IMR-90 (cell line): ENCODE measurements around the gene ZNF654. TPM values are rescaled to one million over a fixed set of nuclear protein-coding genes. Genes with fewer than 3 reads are reported as not detected.

Experiments used
- ATAC-seq: fragments of 200-7000 bp; cut with Tn5 transposase; 2 replicates; pipeline ENCODE4 v1.9.1; 2020; ENCODE audit warnings: low read depth, mild to moderate bottlenecking, moderate library complexity
- BruUV-seq: library from RNA; stranded (reverse); fragments of 400-500 nt; replicated peaks from 2 replicates; lab custom pipeline; 2021; lab: Mats Ljungman, UMichigan
- CTCF ChIA-PET: fragments of 300-600 bp; formaldehyde crosslinking; extraction: SDS; loops from one replicate; lab custom pipeline; 2021; ENCODE audit warnings: antibody characterized with exemption; lab: Yijun Ruan, JAX
- POLR2A ChIA-PET: fragments of 300-600 bp; sonication (Branson Sonifier 250); formaldehyde crosslinking; loops from one replicate; lab custom pipeline; 2022; ENCODE audit warnings: antibody characterized with exemption; ENCODE audit not compliant: unreplicated experiment; lab: Charles Lee
- DNase-seq: peaks from one replicate; pipeline ENCODE4 v3.0.0; 2013
- H2AFZ ChIP-seq: replicated peaks from 2 replicates; pipeline ENCODE3; 2013; ENCODE audit warnings: low read length, mild to moderate bottlenecking; ENCODE audit not compliant: poor library complexity
- H2AK5ac ChIP-seq: 2 replicates; pipeline ENCODE4 v1.6.1; 2013; ENCODE audit warnings: low read depth, low read length, inconsistent platforms
- H2AK9ac ChIP-seq: replicated peaks from 2 replicates; pipeline ENCODE3; 2013; ENCODE audit warnings: mild to moderate bottlenecking, low read depth, low read length, moderate library complexity; ENCODE audit not compliant: poor library complexity
- H2BK120ac ChIP-seq: 2 replicates; pipeline ENCODE4 v1.6.1; 2013; ENCODE audit warnings: low read depth, low read length, inconsistent platforms
- H2BK15ac ChIP-seq: 3 replicates; pipeline ENCODE4 v1.6.1; 2013; ENCODE audit warnings: low read depth, low read length, inconsistent platforms
- H2BK20ac ChIP-seq: 2 replicates; pipeline ENCODE4 v1.6.1; 2013; ENCODE audit warnings: low read depth, mild to moderate bottlenecking, inconsistent platforms, low read length, moderate library complexity
- H2BK5ac ChIP-seq: 2 replicates; pipeline ENCODE4 v1.6.1; 2013; ENCODE audit warnings: mild to moderate bottlenecking, low read depth, low read length, inconsistent platforms; ENCODE audit not compliant: poor library complexity, severe bottlenecking
- H3K14ac ChIP-seq: replicated peaks from 2 replicates; pipeline ENCODE4 v1.6.1; 2013; ENCODE audit warnings: low read depth, low read length, inconsistent platforms
- H3K18ac ChIP-seq: 2 replicates; pipeline ENCODE4 v1.6.1; 2013; ENCODE audit warnings: low read depth, low read length, control low read depth
- H3K23ac ChIP-seq: 2 replicates; pipeline ENCODE4 v1.6.1; 2013; ENCODE audit warnings: low read depth, low read length, inconsistent platforms
- H3K27ac ChIP-seq: 2 replicates; pipeline ENCODE4 v1.5.1; 2013; ENCODE audit warnings: mild to moderate bottlenecking, control low read depth, low read length; ENCODE audit not compliant: insufficient read depth
- H3K27me3 ChIP-seq: 2 replicates; pipeline ENCODE4 v1.6.1; 2013; ENCODE audit warnings: low read length; ENCODE audit not compliant: control insufficient read depth, insufficient read depth
- H3K36me3 ChIP-seq: 2 replicates; pipeline ENCODE4 v1.6.1; 2013; ENCODE audit warnings: low read length, mixed read lengths; ENCODE audit not compliant: control insufficient read depth, insufficient read depth
- H3K4ac ChIP-seq: 2 replicates; pipeline ENCODE4 v1.6.1; 2013; ENCODE audit warnings: low read depth, low read length, inconsistent platforms
- H3K4me1 ChIP-seq: 2 replicates; pipeline ENCODE4 v1.6.1; 2013; ENCODE audit warnings: low read length, mixed read lengths; ENCODE audit not compliant: control insufficient read depth, insufficient read depth
- H3K4me2 ChIP-seq: 2 replicates; pipeline ENCODE4 v1.6.1; 2013; ENCODE audit warnings: low read depth, mild to moderate bottlenecking, control low read depth, low read length, moderate library complexity
- H3K4me3 ChIP-seq: 2 replicates; pipeline ENCODE4 v1.5.1; 2013; ENCODE audit warnings: low read depth, mild to moderate bottlenecking, control low read depth, low read length, moderate library complexity; ENCODE audit not compliant: insufficient read depth
- H3K56ac ChIP-seq: 2 replicates; pipeline ENCODE4 v1.6.1; 2013; ENCODE audit warnings: low read length, inconsistent platforms; ENCODE audit not compliant: insufficient read depth; ENCODE audit errors: extremely low read depth
- H3K79me1 ChIP-seq, 2 experiments: 2 replicates each; pipeline ENCODE4 v1.6.1; 2013; ENCODE audit warnings: low read length in 2 of 2, inconsistent platforms in 1 of 2, low read depth in 1 of 2
- H3K9ac ChIP-seq: 2 replicates; pipeline ENCODE4 v1.6.1; 2013; ENCODE audit warnings: low read depth, low read length, control low read depth
- H3K9me1 ChIP-seq: 2 replicates; pipeline ENCODE4 v1.6.1; 2013; ENCODE audit warnings: low read length, inconsistent platforms; ENCODE audit not compliant: insufficient read depth
- H3K9me3 ChIP-seq: 2 replicates; pipeline ENCODE4 v1.6.1; 2013; ENCODE audit warnings: low read length; ENCODE audit not compliant: control insufficient read depth, insufficient read depth
- H4K20me1 ChIP-seq: 2 replicates; pipeline ENCODE4 v1.6.1; 2013; ENCODE audit warnings: low read length, inconsistent platforms; ENCODE audit not compliant: insufficient read depth
- H4K5ac ChIP-seq: 2 replicates; pipeline ENCODE4 v1.6.1; 2013; ENCODE audit warnings: mild to moderate bottlenecking, low read depth, low read length, control low read depth
- H4K8ac ChIP-seq, 2 experiments: 2 replicates each; pipeline ENCODE4 v1.6.1; 2013; ENCODE audit warnings: low read depth in 2 of 2, low read length in 2 of 2, control low read depth in 1 of 2, inconsistent platforms in 1 of 2
- H4K91ac ChIP-seq: 2 replicates; pipeline ENCODE4 v1.6.1; 2013; ENCODE audit warnings: low read depth, low read length, inconsistent platforms; ENCODE audit not compliant: insufficient read depth
- BHLHE40 ChIP-seq: fragments of 150-350 bp; IDR thresholded peaks from 2 replicates; pipeline ENCODE4 v1.6.1; 2016; ENCODE audit warnings: mild to moderate bottlenecking, low read depth, low read length
- CEBPB ChIP-seq: IDR thresholded peaks from 2 replicates; pipeline ENCODE4 v1.6.1; 2012; ENCODE audit warnings: low read depth, low read length, improper control_type of control experiment
- CHD1 ChIP-seq: IDR thresholded peaks from 2 replicates; pipeline ENCODE4 v1.6.1; 2012; ENCODE audit warnings: low read depth, low read length, improper control_type of control experiment
- CTCF ChIP-seq: conservative IDR thresholded peaks from 2 replicates; pipeline ENCODE4 v1.5.1; 2012; ENCODE audit warnings: mild to moderate bottlenecking, low read depth, low read length, improper control_type of control experiment
- ELK1 ChIP-seq: fragments of 150-350 bp; IDR thresholded peaks from 2 replicates; pipeline ENCODE4 v1.6.1; 2016; ENCODE audit warnings: low read depth, mild to moderate bottlenecking, low read length, moderate library complexity, borderline replicate concordance
- FOS ChIP-seq: fragments of 150-350 bp; IDR thresholded peaks from 2 replicates; pipeline ENCODE4 v1.6.1; 2016; ENCODE audit warnings: low read depth, low read length
- MAFK ChIP-seq: IDR thresholded peaks from 2 replicates; pipeline ENCODE4 v1.6.1; 2012; ENCODE audit warnings: low read depth, low read length, improper control_type of control experiment
- MAZ ChIP-seq: IDR thresholded peaks from 2 replicates; pipeline ENCODE4 v1.6.1; 2012; ENCODE audit warnings: low read depth, mild to moderate bottlenecking, low read length, improper control_type of control experiment, moderate library complexity, borderline replicate concordance
- MXI1 ChIP-seq: IDR thresholded peaks from 2 replicates; pipeline ENCODE4 v1.6.1; 2012; ENCODE audit warnings: low read depth, mild to moderate bottlenecking, low read length, moderate library complexity, borderline replicate concordance
- NFE2L2 ChIP-seq: fragments of 150-350 bp; IDR thresholded peaks from 2 replicates; pipeline ENCODE4 v1.6.1; 2016; ENCODE audit warnings: low read depth, mild to moderate bottlenecking, low read length
- POLR2A ChIP-seq: IDR thresholded peaks from 2 replicates; pipeline ENCODE4 v1.6.1; 2012; ENCODE audit warnings: mild to moderate bottlenecking, low read depth, low read length
- RAD21 ChIP-seq: IDR thresholded peaks from 2 replicates; pipeline ENCODE4 v1.6.1; 2012; ENCODE audit warnings: low read length, improper control_type of control experiment
- RCOR1 ChIP-seq: IDR thresholded peaks from 2 replicates; pipeline ENCODE4 v1.6.1; 2012; ENCODE audit warnings: mild to moderate bottlenecking, low read length, improper control_type of control experiment; ENCODE audit not compliant: insufficient replicate concordance
- RFX5 ChIP-seq: IDR thresholded peaks from 2 replicates; pipeline ENCODE4 v1.8.0; 2012; ENCODE audit warnings: low read depth, mild to moderate bottlenecking, low read length, moderate library complexity
- SMC3 ChIP-seq: fragments of 150-350 bp; IDR thresholded peaks from 2 replicates; pipeline ENCODE4 v1.6.1; 2016; ENCODE audit warnings: low read depth, mild to moderate bottlenecking, antibody characterized with exemption, low read length, moderate library complexity
- USF2 ChIP-seq: fragments of 150-350 bp; IDR thresholded peaks from 2 replicates; pipeline ENCODE4 v1.6.1; 2017; ENCODE audit warnings: mild to moderate bottlenecking, antibody characterized with exemption, low read length, low read depth
- dilution Hi-C: fragments of 300-500 bp; cut with HindIII; formaldehyde crosslinking; loops from one replicate; pipeline ENCODE4 v1.14.3; 2018; ENCODE audit warnings: low sequenced_read_pairs; ENCODE audit not compliant: unreplicated experiment
- in situ Hi-C: fragments of 300-500 bp; cut with MboI; formaldehyde crosslinking; loops from 3 replicates; pipeline ENCODE4 v1.14.3; 2019; ENCODE audit warnings: low sequenced_read_pairs, inconsistent platforms, mixed read lengths
- intact Hi-C: fragments of 100-400 bp; cut with micrococcal nuclease; formaldehyde crosslinking; loops from 2 replicates; pipeline ENCODE4 v1.10.0; 2022
- polyA plus RNA-seq, 3 experiments: library from polyadenylated mRNA; depleted of rRNA; stranded (reverse); fragments of >200 nt; gene quantifications; 2 replicates each; pipeline ENCODE4 v1.2.3, GENCODE V29; 2012; ENCODE audit warnings: low replicate concordance in 1 of 3
- total RNA-seq: library from RNA; depleted of rRNA; stranded (reverse); fragments of >200 nt; gene quantifications from 2 replicates; pipeline ENCODE4 v1.2.3, GENCODE V29; 2012

The ZNF654 gene
- total and polyA plus RNA-seq, 2 of the 4 experiments (the other 2 are of a cell fraction) = 3.3 to 11.5 TPM

GRCh38 chr3:88105325-88105724 lies 46.3 kb downstream of the ZNF654 start:
- POLR2A ChIA-PET = no interaction called here
- no peaks in the 10 kb centered on the region for H3K27me3 ChIP-seq
- H4K20me1 ChIP-seq = peaks cover 6% of the 10 kb centered on the region; the same call in 1 of the 2 replicates
- no peak overlapping the region for H3K4me2 ChIP-seq
- no peak overlapping the region for H3K23ac ChIP-seq
- no peak overlapping the region for H2BK15ac ChIP-seq
- no peak overlapping the region for H4K5ac ChIP-seq
- H3K9me3 ChIP-seq = no peaks in the 10 kb centered on the region
- no peaks in the 10 kb centered on the region for H3K9me1 ChIP-seq
- no peak for TF ChIP-seq RFX5
- TF ChIP-seq RCOR1 = no peak
- TF ChIP-seq ELK1 = no peak
- no peak for TF ChIP-seq FOS
- no peak for TF ChIP-seq BHLHE40
- no peak for TF ChIP-seq SMC3
- TF ChIP-seq NFE2L2 = no peak
- TF ChIP-seq MAZ = no peak
- no peak for TF ChIP-seq MXI1
- no peak for TF ChIP-seq POLR2A
- no peak for TF ChIP-seq MAFK
- TF ChIP-seq USF2 = no peak
- no peak for TF ChIP-seq CTCF
- TF ChIP-seq CEBPB = no peak
- no peak for TF ChIP-seq RAD21
- no peak for TF ChIP-seq CHD1
- no peak overlapping the region for H2BK5ac ChIP-seq
- H4K8ac ChIP-seq = no peak overlapping the region
- H2AFZ ChIP-seq = no peak overlapping the region
- intact Hi-C loops (no loop called here), in situ Hi-C loops (no loop called here), dilution Hi-C loops (no loop called here)
- ATAC-seq (no peak), DNase-seq (no peak)
- no peak overlapping the region for H2BK120ac ChIP-seq
- H3K27ac ChIP-seq = no peak overlapping the region
- H3K4me1 ChIP-seq = no peaks in the 10 kb centered on the region
- CTCF ChIA-PET = no interaction called here
- no peak overlapping the region for H3K4me3 ChIP-seq
- no peak overlapping the region for H3K14ac ChIP-seq
- H2BK20ac ChIP-seq = no peak overlapping the region
- no peak overlapping the region for H2AK9ac ChIP-seq
- H3K79me1 ChIP-seq = peaks cover 11 to 12% of the 10 kb centered on the region in 2 experiments
- no peak overlapping the region for H3K9ac ChIP-seq
- H3K18ac ChIP-seq = no peak overlapping the region
- no peak overlapping the region for H4K91ac ChIP-seq
- no peak overlapping the region for H3K4ac ChIP-seq
- no TSS peak for BruUV-seq
- no peak overlapping the region for H3K56ac ChIP-seq
- no peak overlapping the region for H2AK5ac ChIP-seq
- H3K36me3 ChIP-seq = no peaks in the 10 kb centered on the region
